Smooth muscle cell of trachea (primary cell): ENCODE results near the gene NOX1. TPM values are rescaled to one million over a fixed set of nuclear protein-coding genes. Genes with fewer than 3 reads are reported as not detected.

Experiments used
- total RNA-seq: library from RNA; depleted of rRNA; stranded (reverse); fragments of >200 nt; gene quantifications from 2 replicates; pipeline ENCODE4 v1.2.1, GENCODE V29; 2014

NOX1 gene
- total RNA-seq = under 0.01 TPM in 1 of 2 replicates, not detected in the other

GRCh38 chrX:100874325-100874724 is at the start of gene NOX1:
Gene NOX1 (minus strand): TSS chrX:100874359. CDS start chrX:100874139, 220 bp downstream.

GRCh38 chrX:100819837-100820666 is 54.1 kb downstream of the NOX1 start, which contains the start of gene CSTF2:
Gene CSTF2 (plus strand): TSS chrX:100820391. CDS start chrX:100820417, 26 bp downstream.

Other genes with a start within 250 kb of the NOX1 start
- gene TSPAN6, start 237.6 kb downstream of the NOX1 start, total RNA-seq = 28.4 and 34.1 TPM in 2 replicates
- 37.7 and 65.0 TPM in 2 replicates for gene SRPX2, start 230.2 kb downstream of the NOX1 start, total RNA-seq
- gene SYTL4, start 142.2 kb downstream of the NOX1 start, total RNA-seq = 3.1 and 8.6 TPM in 2 replicates
- gene CSTF2, start 54.0 kb downstream of the NOX1 start, total RNA-seq = 15.9 and 16.3 TPM in 2 replicates
- 0.15 and 0.17 TPM in 2 replicates for gene XKRX, start 54.6 kb upstream of the NOX1 start, total RNA-seq
- gene ARL13A, start 95.3 kb upstream of the NOX1 start, total RNA-seq = not detected in 2 replicates
- gene TRMT2B, start 177.8 kb upstream of the NOX1 start, total RNA-seq = 15.9 and 18.8 TPM in 2 replicates
- 22.3 and 37.9 TPM in 2 replicates for gene TMEM35A, start 204.5 kb upstream of the NOX1 start, total RNA-seq
- 5.3 and 28.7 TPM in 2 replicates for gene CENPI, start 223.8 kb upstream of the NOX1 start, total RNA-seq